HuH-7.5 (cell line): ENCODE results near the gene CFAP299.

Experiments used
- DNase-seq: peaks from one replicate; pipeline ENCODE4 v3.0.0; 2011; ENCODE audit warnings: low spot score

Gene CFAP299

GRCh38 chr4:80926891-80927290 is 591.4 kb downstream of the CFAP299 start:
- no peak for DNase-seq

DNA sequence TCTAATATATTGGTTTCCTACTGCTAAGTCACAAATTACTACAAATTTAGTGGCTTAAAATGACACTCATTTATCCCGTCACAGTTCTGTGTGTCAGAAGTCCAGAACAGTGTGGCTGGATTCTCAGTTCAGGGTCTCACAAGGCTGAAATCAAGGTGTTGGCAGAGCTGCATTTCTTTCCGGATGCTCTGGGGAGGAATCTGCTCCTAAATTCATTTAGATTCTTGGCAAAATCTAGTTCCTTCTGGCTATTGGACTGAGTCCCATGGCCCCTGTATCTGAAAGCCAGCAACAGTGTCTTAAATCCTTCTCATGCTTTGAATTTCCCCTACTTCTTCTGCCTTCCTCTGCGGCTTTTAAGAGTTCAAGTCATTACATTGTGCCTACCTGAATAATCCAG is 591.9 kb downstream of the CFAP299 start:
- DNase-seq, result no peak

DNA sequence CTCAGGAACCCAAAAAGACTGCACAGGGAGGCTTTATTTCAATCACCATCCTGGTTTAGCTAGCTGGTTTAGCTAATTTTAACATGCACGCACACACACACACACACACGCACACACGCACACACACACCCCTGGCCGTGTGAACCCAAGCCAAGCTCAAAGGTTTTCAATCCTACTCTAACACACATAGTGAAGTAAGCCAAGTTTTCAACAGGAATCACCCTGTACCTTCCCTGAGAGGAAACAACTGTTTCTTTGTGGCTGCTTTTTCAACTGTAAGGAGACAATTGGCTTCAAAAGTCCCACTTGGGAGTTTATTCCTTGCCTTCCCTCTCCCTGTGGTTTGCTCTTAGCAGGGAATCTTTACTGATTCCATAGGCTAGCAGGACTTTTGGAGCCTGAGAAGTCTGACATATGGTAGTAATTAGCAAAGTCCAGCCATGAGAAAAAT is 596.1 kb downstream of the CFAP299 start:
- no peak for DNase-seq

- DNase-seq, result no peak
Observed at GRCh38 chr4:80948141-80948540, 612.6 kb downstream of the CFAP299 start.

- no peak for DNase-seq
Observed at GRCh38 chr4:80948995-80949394, 613.5 kb downstream of the CFAP299 start.

DNA sequence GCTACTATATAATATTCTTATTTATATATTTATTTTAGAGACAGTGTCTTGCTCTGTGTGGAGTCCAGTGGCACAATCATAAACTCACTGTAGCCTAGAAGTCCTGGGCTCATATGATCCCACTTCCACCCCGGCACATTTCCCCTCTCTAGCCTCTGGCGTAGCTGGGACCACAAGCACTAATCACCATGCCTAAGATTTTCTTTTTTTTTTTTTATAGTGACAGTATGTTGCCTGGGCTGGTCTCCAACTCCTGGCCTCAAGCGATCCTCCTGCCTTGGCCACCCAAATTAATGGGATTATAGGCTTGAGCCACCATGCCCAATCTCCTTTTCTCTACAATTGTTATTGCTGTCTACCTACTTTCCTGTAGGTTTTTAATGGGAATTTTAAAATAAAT is 620.9 kb downstream of the CFAP299 start:
- no peak for DNase-seq

DNA sequence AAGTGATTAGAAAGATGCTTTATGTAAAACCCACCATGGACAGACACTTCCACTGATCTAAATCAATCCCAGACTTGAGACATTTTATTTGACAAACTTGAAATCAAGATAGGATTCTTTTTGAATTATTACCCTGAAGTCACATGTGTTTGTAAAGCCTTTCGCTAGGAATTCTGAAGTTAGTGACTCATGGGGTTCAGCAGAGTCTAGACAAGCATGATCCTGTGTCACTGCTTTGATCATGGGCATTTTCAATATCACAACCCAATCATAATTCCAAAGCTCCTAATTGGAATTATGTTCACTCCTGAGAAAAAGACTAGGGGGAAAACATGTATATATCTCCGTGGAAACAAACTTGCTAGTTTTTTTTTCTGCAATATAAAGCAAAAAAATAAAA is 627.5 kb downstream of the CFAP299 start:
- DNase-seq, result no peak

GRCh38 chr4:80967346-80967745 is 631.8 kb downstream of the CFAP299 start:
- DNase-seq, result no peak

GRCh38 chr4:80980239-80980638 is 644.7 kb downstream of the CFAP299 start:
- no peak for DNase-seq

DNA sequence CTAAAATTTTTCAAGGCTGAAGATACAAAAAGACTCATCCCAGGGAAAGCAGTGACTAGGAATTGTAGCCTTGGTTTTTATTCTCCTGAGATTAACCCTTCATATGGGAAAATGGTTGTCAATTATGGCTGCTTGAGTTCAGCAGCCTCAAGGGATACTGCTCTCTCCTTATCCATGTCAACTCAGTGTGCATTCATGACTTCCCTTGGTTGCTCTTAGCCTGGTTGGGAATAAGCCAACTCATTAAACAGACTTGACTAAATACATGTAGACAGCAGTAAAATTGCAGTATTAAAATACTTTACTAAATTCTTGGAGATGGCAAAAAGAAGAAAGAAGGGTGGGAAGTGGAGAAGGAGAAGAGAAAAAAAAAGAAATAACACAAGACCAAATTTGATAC is 650.5 kb downstream of the CFAP299 start:
- no peak for DNase-seq

DNA sequence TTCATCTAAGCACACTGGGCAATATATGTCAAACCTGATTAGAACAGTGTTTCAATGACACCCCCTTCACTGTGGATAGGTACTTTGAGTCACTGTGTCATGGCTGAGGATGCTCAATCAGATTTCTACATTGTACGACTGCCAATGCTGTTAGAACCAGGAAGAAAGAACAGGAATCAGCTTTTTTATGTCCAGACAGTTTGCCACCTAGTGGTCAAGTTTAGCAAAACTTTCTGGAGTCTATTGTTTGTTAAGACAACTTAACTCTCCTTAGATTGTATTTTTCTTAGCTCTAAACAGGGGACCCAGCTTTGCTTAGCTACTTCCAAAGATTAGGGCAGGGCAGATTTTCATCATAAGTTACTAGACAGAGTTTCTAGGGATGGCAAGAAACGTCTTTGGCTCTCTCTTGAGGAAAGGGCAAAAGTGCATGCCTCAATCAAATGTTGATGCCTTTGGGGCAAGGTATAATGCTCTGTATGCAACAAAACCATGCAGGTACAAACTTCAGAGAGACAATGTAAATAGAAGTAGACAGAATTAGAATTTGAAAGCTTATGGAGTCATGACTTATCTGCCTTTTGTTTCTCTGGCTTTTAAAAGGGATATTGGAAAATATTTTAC is 654.5 kb downstream of the CFAP299 start:
- DNase-seq, result peak; percentile 2

DNA sequence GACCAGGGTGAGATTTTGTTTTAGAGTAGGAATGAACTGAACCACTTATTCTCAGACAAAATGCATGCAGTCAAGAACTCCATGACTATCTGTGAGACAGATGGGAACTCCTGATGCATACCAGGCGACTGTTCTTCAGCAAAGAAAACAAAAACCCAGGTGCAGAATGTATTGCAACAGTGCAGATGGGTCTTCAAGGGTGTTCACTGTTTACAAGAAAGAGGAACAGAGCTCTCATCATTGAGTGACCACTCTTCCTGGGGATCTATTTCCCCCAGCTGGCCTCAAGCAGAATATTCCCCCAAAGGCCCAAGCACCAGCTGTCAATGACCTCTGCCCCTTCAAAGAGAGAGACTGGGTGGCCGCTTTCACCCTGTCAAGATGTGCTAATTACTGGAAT is 655.3 kb downstream of the CFAP299 start:
- no peak for DNase-seq

DNA sequence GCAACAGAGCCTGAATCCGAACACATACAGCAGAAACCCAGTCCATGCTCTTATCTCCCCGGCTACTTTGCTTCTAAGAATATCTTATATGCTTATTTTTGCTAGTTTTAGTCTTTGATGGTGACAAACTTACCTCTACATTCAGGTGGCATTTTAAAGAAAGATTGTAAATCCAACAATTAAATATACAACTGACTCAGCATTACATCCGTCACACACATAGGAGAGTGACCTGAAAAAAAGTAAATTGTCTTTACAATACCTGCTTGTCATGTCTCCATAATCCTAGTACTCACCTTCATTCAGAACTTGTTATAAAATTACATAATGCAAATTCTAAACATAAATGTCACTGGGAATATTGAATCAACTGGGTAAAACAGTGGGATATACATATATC is 664.4 kb downstream of the CFAP299 start:
- no peak for DNase-seq

- no peak for DNase-seq
Observed at GRCh38 chr4:81003597-81004111, 668.1 kb downstream of the CFAP299 start.

GRCh38 chr4:81007417-81007816 is 671.9 kb downstream of the CFAP299 start:
- DNase-seq, result no peak
